ENCODE measurements around the gene RALGAPA2.
A peak's percentile ranks its signal among the peaks of the same experiment; 100 is the strongest.

RALGAPA2 gene

DNA sequence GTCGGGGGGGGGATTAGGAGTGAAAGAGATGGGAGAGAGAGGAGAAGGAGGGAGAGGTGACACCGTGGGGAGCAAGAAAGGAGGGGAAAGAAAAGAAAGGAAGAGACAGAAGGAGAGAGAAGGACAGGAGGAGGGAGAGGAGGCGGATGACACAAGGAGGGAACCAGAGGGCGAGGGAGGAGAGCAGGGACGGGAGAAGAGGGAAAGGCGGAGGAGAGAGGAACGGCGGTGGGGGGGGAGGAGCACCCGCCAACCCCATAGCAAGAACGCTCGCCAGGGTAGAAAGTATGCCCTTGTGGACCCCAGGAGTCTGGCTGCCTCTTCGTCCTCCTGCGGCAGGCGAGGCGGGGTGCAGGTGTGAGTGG lies 349.0 kb downstream of the RALGAPA2 start:
- peaks cover 60% of the 10 kb centered on the region for H3K27me3 ChIP-seq (ENCODE audit: insufficient read depth, poor library complexity, severe bottlenecking)
- TF ChIP-seq SPI1 (IDR thresholded peaks at IDR 0.05; ENCODE audit: borderline replicate concordance, low read depth) (no peak), GABPA (IDR thresholded peaks at IDR 0.05; ENCODE audit: low read depth) (no peak), POLR2AphosphoS5 (IDR thresholded peaks at IDR 0.05; ENCODE audit: low read depth) (no peak)
- TF ChIP-seq, protein P1, sequence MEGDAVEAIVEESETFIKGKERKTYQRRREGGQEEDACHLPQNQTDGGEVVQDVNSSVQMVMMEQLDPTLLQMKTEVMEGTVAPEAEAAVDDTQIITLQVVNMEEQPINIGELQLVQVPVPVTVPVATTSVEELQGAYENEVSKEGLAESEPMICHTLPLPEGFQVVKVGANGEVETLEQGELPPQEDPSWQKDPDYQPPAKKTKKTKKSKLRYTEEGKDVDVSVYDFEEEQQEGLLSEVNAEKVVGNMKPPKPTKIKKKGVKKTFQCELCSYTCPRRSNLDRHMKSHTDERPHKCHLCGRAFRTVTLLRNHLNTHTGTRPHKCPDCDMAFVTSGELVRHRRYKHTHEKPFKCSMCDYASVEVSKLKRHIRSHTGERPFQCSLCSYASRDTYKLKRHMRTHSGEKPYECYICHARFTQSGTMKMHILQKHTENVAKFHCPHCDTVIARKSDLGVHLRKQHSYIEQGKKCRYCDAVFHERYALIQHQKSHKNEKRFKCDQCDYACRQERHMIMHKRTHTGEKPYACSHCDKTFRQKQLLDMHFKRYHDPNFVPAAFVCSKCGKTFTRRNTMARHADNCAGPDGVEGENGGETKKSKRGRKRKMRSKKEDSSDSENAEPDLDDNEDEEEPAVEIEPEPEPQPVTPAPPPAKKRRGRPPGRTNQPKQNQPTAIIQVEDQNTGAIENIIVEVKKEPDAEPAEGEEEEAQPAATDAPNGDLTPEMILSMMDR (IDR thresholded peaks at IDR 0.05; ENCODE audit: insufficient read depth, low read length) = no peak
- TF ChIP-seq, protein P2, sequence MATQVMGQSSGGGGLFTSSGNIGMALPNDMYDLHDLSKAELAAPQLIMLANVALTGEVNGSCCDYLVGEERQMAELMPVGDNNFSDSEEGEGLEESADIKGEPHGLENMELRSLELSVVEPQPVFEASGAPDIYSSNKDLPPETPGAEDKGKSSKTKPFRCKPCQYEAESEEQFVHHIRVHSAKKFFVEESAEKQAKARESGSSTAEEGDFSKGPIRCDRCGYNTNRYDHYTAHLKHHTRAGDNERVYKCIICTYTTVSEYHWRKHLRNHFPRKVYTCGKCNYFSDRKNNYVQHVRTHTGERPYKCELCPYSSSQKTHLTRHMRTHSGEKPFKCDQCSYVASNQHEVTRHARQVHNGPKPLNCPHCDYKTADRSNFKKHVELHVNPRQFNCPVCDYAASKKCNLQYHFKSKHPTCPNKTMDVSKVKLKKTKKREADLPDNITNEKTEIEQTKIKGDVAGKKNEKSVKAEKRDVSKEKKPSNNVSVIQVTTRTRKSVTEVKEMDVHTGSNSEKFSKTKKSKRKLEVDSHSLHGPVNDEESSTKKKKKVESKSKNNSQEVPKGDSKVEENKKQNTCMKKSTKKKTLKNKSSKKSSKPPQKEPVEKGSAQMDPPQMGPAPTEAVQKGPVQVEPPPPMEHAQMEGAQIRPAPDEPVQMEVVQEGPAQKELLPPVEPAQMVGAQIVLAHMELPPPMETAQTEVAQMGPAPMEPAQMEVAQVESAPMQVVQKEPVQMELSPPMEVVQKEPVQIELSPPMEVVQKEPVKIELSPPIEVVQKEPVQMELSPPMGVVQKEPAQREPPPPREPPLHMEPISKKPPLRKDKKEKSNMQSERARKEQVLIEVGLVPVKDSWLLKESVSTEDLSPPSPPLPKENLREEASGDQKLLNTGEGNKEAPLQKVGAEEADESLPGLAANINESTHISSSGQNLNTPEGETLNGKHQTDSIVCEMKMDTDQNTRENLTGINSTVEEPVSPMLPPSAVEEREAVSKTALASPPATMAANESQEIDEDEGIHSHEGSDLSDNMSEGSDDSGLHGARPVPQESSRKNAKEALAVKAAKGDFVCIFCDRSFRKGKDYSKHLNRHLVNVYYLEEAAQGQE (IDR thresholded peaks at IDR 0.05; ENCODE audit: insufficient replicate concordance, low read depth) = no peak
- H3K4me3 ChIP-seq (replicated peaks; ENCODE audit: insufficient read depth, low read length) = no peak overlapping the region
- no peak overlapping the region for H3K27ac ChIP-seq (replicated peaks)
- no peak for DNase-seq (ENCODE audit: low read depth in 1 of 2, low spot score in 1 of 2)

DNA sequence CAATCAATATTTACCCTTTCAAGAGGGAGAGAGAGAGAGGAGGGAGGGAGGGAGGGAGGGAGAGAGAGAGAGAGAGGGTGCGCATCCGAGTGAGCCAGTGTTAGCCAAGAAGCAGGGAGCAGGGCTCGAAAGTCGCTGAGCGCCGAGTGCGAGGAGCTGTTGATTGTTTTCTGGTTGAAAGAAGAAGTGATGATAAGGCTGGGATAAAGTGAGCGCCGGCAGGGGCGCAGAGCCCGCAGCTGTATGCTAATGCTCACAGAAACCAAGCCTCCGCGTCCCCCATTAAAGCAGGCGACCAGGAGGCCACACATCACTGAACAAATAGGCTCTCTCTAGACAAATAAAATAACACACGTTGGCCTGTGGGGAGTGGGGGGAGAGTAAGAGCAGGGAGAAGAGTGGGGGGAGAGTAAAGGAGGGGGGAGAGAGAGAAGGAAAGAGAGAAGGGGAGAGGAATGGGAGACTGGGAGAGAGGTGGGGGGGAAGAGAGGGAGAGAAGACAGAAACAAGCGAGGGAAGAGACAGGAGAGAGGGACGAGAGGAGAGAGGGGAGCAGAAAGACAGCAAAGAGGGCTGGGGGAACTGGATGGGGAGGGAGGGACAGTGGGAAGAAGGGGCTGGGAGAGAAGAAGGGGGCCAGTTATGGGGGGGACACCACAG lies 349.5 kb downstream of the RALGAPA2 start:
- TF ChIP-seq GABPA (IDR thresholded peaks at IDR 0.05; ENCODE audit: low read depth) = no peak
- TF ChIP-seq, protein P2 (IDR thresholded peaks at IDR 0.05; ENCODE audit: insufficient replicate concordance, low read depth) = no peak
- no peak for TF ChIP-seq POLR2AphosphoS5 (IDR thresholded peaks at IDR 0.05; ENCODE audit: low read depth)
- TF ChIP-seq, protein P1 (IDR thresholded peaks at IDR 0.05; ENCODE audit: insufficient read depth, low read length) = no peak
- TF ChIP-seq SPI1 (IDR thresholded peaks at IDR 0.05; ENCODE audit: borderline replicate concordance, low read depth) = no peak
- Histone ChIP-seq H3K27ac (replicated peaks) (no peak overlapping the region), H3K4me3 (replicated peaks; ENCODE audit: insufficient read depth, low read length) (no peak overlapping the region), H3K27me3 (ENCODE audit: insufficient read depth, poor library complexity, severe bottlenecking) (peaks cover 60% of the 10 kb centered on the region)
- DNase-seq (ENCODE audit: low read depth in 1 of 2, low spot score in 1 of 2) = no peak

DNA sequence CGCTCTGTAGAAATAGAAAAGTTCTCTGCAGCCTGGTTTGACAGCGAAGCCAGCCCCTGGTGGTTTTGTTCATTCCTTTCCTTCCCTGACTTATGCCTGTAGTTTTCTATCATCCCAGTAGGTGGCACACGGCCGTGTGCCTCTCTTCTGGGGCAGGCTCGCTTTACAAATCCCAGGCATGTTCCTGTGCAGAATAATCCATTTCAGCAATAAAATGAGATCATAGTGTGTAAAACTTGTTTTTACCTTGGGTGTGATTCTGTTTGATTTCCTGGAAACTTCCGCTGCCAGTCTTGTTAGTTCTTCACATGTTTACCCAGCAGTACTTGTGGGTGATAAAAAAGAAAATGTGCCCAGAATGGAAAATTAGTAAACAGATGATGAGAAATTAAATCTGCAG lies 352.0 kb downstream of the RALGAPA2 start:
- DNase-seq (ENCODE audit: low read depth in 1 of 2, low spot score in 1 of 2) = peak in 1 of 2 experiments; percentile 42
- no peak overlapping the region for H3K4me3 ChIP-seq (replicated peaks; ENCODE audit: insufficient read depth, low read length)
- H3K27ac ChIP-seq (replicated peaks) = no peak overlapping the region
- H3K27me3 ChIP-seq (ENCODE audit: insufficient read depth, poor library complexity, severe bottlenecking) = peaks cover 41% of the 10 kb centered on the region
- no peak for TF ChIP-seq SPI1 (IDR thresholded peaks at IDR 0.05; ENCODE audit: borderline replicate concordance, low read depth)
- TF ChIP-seq, protein P1 (IDR thresholded peaks at IDR 0.05; ENCODE audit: insufficient read depth, low read length) = peak; percentile 78

DNA sequence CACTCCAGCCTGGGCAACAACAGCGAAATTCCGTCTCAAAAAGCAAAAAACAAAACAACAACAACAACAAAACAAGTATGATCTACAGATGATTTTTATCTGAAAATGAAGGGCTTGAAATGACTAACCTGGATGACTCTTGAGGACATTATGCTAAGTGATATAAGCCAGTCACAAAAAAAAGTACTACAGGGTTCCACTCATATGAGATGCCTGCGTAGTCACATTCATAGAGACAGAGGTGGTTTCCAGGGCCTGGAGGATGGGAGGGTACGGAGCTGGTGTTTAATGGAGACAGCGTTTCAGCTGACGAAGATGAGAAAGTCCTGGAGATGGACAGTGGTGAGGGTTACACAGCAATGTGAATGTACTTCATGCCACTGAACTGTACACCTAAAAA lies 352.8 kb downstream of the RALGAPA2 start:
- no peak for DNase-seq (ENCODE audit: low read depth in 1 of 2, low spot score in 1 of 2)
- TF ChIP-seq, protein P1 (IDR thresholded peaks at IDR 0.05; ENCODE audit: insufficient read depth, low read length) = no peak
- TF ChIP-seq POLR2AphosphoS5 (IDR thresholded peaks at IDR 0.05; ENCODE audit: low read depth) = no peak
- no peak for TF ChIP-seq GABPA (IDR thresholded peaks at IDR 0.05; ENCODE audit: low read depth)
- TF ChIP-seq, protein P2 (IDR thresholded peaks at IDR 0.05; ENCODE audit: insufficient replicate concordance, low read depth) = no peak
- TF ChIP-seq SPI1 (IDR thresholded peaks at IDR 0.05; ENCODE audit: borderline replicate concordance, low read depth) = no peak
- H3K27me3 ChIP-seq (ENCODE audit: insufficient read depth, poor library complexity, severe bottlenecking) = peaks cover 32% of the 10 kb centered on the region
- H3K27ac ChIP-seq (replicated peaks) = no peak overlapping the region
- no peak overlapping the region for H3K4me3 ChIP-seq (replicated peaks; ENCODE audit: insufficient read depth, low read length)

Measured in HL-60 (cell line).